ENCODE results near the gene MICU1.

DNA sequence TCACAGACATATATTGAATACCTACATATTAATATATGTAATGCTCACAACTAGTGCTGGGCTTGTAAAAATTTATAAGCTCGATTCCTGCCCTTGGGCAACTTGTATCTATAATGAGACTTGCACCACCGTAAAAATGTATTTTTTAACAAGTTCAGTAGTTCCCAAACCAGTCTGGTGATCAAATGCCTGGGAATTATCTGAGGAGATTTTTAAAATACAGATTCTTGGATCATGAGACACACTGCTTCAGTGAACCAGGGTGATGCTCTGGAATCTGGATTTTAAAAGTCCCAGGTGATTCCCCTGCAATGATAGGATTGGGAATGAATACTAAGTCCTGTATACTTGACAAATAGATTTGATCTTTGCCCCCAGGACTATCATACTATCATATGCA, 4.3 kb upstream of the MICU1 start:
- TF ChIP-seq, protein P1, sequence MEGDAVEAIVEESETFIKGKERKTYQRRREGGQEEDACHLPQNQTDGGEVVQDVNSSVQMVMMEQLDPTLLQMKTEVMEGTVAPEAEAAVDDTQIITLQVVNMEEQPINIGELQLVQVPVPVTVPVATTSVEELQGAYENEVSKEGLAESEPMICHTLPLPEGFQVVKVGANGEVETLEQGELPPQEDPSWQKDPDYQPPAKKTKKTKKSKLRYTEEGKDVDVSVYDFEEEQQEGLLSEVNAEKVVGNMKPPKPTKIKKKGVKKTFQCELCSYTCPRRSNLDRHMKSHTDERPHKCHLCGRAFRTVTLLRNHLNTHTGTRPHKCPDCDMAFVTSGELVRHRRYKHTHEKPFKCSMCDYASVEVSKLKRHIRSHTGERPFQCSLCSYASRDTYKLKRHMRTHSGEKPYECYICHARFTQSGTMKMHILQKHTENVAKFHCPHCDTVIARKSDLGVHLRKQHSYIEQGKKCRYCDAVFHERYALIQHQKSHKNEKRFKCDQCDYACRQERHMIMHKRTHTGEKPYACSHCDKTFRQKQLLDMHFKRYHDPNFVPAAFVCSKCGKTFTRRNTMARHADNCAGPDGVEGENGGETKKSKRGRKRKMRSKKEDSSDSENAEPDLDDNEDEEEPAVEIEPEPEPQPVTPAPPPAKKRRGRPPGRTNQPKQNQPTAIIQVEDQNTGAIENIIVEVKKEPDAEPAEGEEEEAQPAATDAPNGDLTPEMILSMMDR (IDR thresholded peaks at IDR 0.05; ENCODE audit: insufficient read depth, low read length, poor library complexity, severe bottlenecking) = no peak
- no peak for TF ChIP-seq EZH2phosphoT487 (conservative IDR thresholded peaks at IDR 0.05; ENCODE audit: low read length)

Data from SU-DHL-6 (cell line).